NCI-H1092 treated with DMSO at 0.1 percent for 48 hours (cell line): Measurements from ENCODE around the gene LRRC15.
A peak's percentile ranks its signal among the peaks of the same experiment; 100 is the strongest.

Experiments
- DNase-seq: peaks from one replicate; lab custom pipeline; 2025; lab: John Stamatoyannopoulos, UW

Gene LRRC15

DNA sequence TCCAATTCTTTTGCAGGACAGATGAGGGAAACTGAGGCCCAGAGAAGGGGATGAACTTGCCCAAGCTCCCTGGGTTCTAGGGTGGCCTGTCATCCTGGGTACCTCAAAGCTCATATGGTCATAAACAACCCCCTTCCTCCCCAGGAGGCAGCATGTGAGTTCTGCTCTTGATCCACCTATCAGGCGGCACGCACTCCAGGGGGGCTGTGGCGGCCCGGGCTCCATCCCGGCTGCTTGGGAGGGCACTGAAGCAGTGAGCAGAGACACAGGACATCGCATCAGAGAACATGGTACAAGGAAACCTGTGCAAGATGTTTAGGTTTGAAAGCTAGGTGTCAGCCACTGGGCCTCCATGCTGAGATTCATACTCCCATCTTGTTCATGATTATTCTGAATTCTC, 52.6 kb downstream of the LRRC15 start:
- DNase-seq, result no peak

DNA sequence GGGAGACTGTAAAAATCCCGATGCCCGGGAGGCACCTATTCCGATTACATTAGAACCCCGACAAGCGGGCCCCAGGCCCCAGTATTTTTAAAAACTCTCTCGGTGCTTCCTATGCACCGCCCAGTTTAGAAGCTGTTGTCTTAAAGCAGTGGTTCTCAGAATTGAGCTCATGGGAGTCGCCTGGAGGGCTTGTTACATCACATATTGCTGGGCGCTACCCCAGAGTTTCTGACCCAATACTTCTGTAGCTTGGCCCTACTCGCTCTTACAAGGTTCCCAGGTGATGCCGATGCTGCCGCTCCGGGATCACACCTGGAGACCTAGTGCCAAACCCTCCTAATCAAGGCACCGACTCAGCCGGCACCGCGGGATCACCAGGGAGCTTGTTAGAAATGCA, 53.6 kb downstream of the LRRC15 start:
- no peak for DNase-seq

GRCh38 chr3:194315088-194315964, 54.2 kb downstream of the LRRC15 start:
- DNase-seq, result peak; percentile 78

DNA sequence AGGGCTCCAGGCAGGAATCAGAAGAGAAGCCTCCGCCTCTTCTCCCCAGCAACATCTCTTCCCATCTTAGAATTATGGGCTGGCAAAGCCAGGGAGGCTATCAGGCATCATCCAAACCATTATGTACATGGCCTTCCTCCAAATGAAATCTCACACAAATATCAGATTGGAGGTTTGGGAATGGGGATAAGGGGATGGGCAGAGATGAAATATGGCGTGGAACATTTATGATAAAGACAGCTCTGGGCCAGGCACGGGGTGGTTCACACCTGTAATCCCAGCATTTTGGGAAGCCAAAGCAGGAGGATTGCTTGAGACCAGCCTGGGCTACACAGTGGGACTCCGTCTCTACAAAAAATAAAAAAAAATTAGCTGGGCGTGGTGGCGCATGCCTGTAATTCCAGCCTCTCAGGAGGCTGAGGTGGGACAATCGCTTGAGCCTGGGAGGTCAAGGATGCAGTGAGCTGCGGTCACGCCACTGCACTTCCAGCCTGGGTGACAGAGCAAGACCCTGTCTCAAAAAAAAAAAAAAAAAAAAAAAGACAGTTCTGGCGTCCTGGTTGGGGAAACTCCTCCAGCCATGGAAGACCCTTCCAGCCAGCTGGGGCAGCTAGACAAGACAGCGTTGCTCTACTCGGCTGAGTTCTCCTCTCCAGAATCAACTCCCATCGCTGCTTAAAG, 55.0 kb downstream of the LRRC15 start:
- DNase-seq, result no peak

DNA sequence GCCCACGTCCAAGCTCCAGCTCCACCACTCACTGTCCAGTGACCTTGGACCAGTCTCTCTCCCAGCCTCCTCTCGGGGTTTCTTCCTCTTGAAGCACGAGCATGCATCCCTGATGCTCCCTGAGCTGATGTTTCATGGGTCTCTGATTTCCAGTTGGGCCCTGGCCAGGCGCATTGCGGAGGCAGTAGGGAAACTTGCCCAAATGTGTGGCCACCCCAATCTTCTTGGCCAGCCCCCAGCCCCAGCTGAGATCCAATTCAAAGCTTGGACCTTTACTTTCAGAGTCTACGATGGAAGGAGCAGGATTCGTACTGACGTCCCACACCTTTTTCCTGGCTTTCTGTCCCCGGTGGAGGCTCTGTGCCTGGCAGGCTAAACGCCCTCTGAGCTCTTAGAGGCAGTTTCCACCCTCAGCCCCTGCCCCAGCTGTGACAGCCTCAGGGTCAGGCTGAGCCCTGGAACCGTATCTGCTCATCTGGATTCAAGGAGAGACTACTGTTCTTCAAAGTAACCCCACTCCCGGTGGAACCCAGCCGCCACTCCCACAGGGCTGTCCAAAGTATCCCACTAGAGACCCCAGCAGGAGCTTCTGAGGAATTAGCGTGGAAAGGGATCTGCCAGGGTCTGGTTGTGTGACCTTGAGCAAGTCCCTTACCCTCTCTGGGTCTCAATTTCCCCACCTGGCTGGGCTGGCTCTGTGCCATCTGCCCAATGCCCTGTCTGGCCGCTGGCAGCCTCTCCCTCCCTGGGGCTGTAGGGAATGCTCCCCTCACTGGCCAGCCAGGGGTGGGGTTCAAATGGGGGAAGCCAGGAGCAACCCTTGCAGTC, 55.8 kb downstream of the LRRC15 start:
- no peak for DNase-seq

DNA sequence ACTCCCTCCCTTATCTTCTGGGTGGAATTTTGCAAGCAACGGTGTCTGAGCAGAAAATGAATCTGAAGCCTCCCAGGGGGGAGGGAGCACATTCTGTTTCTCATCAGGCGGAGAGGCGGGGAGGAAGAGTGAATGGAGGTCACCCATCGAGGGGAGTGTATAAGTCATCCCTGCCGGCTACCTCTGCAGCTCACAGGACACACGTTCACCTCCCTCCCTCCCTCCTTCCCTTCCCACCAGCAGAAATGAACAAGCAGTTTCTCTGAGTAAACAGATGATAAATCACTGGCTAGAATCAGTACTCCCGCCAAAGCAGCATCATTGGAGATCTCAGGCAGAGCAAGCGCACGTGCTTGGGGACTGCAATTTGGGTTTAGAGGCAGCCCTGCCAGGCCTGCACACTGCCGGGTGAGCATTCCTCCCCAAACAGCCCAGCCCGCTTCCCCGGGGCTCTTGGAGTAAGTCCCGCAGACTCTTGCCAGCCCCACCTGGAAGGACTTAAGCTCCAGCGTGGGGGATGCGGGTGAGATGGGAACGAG, 56.7 kb downstream of the LRRC15 start:
- DNase-seq, result peak; percentile 50

GRCh38 chr3:194312186-194312742, 57.3 kb downstream of the LRRC15 start:
- DNase-seq, result no peak

GRCh38 chr3:194311000-194311399, 58.5 kb downstream of the LRRC15 start:
- no peak for DNase-seq

GRCh38 chr3:194310060-194310835, 59.3 kb downstream of the LRRC15 start:
- no peak for DNase-seq

GRCh38 chr3:194308601-194309449, 60.7 kb downstream of the LRRC15 start:
- no peak for DNase-seq

- DNase-seq, result no peak
Measured at GRCh38 chr3:194307849-194308248, 61.7 kb downstream of the LRRC15 start.

GRCh38 chr3:194306771-194307640, 62.5 kb downstream of the LRRC15 start:
- DNase-seq, result no peak

DNA sequence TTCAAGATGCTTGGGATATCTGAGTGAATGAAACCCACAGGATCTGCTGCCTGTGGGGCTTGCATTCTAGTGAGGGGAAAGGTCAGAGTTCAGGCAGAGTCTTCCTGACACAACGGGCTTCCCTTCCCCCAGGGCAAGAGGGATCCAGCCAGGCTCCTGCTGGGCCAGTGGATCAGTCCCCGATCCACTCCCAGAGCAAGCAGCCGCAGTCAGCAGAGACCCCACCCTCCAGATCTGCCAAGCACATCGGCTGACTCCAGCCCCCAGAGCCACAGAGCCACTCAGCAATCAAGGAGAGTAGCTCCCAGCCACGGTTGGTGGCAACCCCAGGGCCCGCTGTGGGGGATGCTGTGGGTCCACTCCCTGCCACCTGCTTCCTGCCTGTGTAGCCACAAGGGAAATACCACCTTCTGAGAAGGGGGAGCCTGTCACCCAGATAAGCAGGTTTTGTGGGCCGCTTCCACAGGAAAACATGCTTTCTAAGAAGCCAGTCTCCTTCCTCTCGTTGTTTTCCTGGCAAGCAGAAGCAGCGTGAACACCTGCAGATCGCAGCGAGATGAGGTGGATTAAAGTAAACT, 63.3 kb downstream of the LRRC15 start:
- peak; percentile 37 for DNase-seq

DNA sequence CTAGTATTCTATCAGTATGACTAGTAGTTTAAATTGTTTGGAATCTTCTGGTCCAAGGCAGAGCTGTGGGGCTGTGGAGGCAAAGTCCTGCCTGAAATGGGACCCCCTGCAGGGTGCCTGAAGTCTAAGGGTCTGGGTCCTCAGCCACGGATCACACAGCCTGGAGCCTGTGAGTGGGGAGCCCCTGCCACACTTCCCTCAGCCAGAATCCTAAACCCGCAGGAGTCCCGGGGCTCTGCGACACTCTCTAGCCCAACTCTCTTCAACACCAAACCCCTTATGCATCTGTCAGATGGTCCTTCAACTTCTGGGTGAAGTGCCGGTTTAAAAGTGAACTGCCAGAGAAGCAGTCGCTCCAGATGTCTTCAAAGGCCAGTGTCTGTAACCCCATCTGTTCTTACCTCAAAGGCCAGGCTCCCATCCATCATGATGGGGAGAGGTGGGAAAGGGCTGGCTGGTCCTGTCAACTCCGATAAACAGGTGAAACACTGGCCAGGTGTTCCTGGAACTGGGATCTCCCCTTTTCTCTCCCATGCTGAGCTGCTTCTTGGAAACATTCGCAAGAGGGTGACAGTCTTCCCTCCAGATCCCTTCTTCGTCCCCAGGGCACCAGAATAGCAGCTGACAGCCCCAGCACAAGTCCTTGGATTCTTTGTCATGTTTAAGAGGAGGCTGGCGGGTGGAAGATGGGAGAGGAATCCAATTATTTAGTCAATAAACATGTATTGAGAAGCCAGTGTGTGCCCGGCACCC, 64.0 kb downstream of the LRRC15 start:
- DNase-seq, result no peak
